ENCODE data around the gene DIS3L2. TPM values are rescaled to one million over a fixed set of nuclear protein-coding genes. Genes with fewer than 3 reads are reported as not detected.

DIS3L2 gene
- total and polyA plus RNA-seq, 2 experiments from 2014 or later = 15.2 to 25.3 TPM

- no peak overlapping the region for H3K4me3 Mint-ChIP-seq
- H3K27me3 Mint-ChIP-seq (ENCODE audit: insufficient read depth, low read depth, poor library complexity) = peaks cover 4% of the 10 kb centered on the region
- Histone ChIP-seq H3K79me2 (replicated peaks; ENCODE audit: insufficient read depth) (no peaks in the 10 kb centered on the region), H3F3A (replicated peaks; ENCODE audit: low read depth) (no peaks in the 10 kb centered on the region), H4K20me1 (replicated peaks; ENCODE audit: insufficient read depth) (no peaks in the 10 kb centered on the region), H3K27ac (ENCODE audit: low read depth) (no peak overlapping the region), H2AFZ (no peak overlapping the region), H3K4me3 (no peak overlapping the region), H3K36me3 (ENCODE audit: insufficient read depth) (no peaks in the 10 kb centered on the region), H3K4me1 (ENCODE audit: insufficient read depth) (peaks cover 14% of the 10 kb centered on the region), H3K9me2 (ENCODE audit: insufficient read depth) (no peaks in the 10 kb centered on the region), H3K27me3 (ENCODE audit: insufficient read depth) (no peaks in the 10 kb centered on the region), H3K4me2 (no peak overlapping the region)
- H3K27ac Mint-ChIP-seq = no peak overlapping the region
- DNase-seq (ENCODE audit: low spot score) = no peak
- H3K9me3 Mint-ChIP-seq = no peaks in the 10 kb centered on the region; the same call in 2 of the 3 replicates
- H3K4me1 Mint-ChIP-seq = peaks cover 29% of the 10 kb centered on the region
- ATAC-seq = no peak
- no peaks in the 10 kb centered on the region for H3K36me3 Mint-ChIP-seq (ENCODE audit: low read depth)
- no peak for TF ChIP-seq POLR2AphosphoS5 (IDR thresholded peaks at IDR 0.05; ENCODE audit: low read depth)
- TF ChIP-seq STAT1 (IDR thresholded peaks at IDR 0.05; ENCODE audit: unreplicated experiment) = no peak
- TF ChIP-seq JUNB (IDR thresholded peaks at IDR 0.05; ENCODE audit: unreplicated experiment) = no peak
- no peak for TF ChIP-seq EZH2 (IDR thresholded peaks at IDR 0.05; ENCODE audit: low read depth, unreplicated experiment)
These were observed 273.6 kb downstream of the DIS3L2 start for GRCh38 chr2:232234922-232235615.

- H3F3A ChIP-seq (replicated peaks; ENCODE audit: low read depth) = no peaks in the 10 kb centered on the region
- H3K79me2 ChIP-seq (replicated peaks; ENCODE audit: insufficient read depth) = no peaks in the 10 kb centered on the region
- no peaks in the 10 kb centered on the region for H3K36me3 Mint-ChIP-seq (ENCODE audit: low read depth)
- H3K27ac ChIP-seq (ENCODE audit: low read depth) = no peak overlapping the region
- peaks cover 4% of the 10 kb centered on the region for H3K27me3 Mint-ChIP-seq (ENCODE audit: insufficient read depth, low read depth, poor library complexity)
- no peaks in the 10 kb centered on the region for H4K20me1 ChIP-seq (replicated peaks; ENCODE audit: insufficient read depth)
- ATAC-seq (peak; percentile 47), DNase-seq (ENCODE audit: low spot score) (peak; percentile 12)
- no peak overlapping the region for H3K4me3 ChIP-seq
- H3K36me3 ChIP-seq (ENCODE audit: insufficient read depth) = no peaks in the 10 kb centered on the region
- peaks cover 25% of the 10 kb centered on the region for H3K4me1 Mint-ChIP-seq
- TF ChIP-seq ZNF331 (CRISPR knock-in tag; IDR thresholded peaks at IDR 0.05; ENCODE audit: low read depth) = no peak
- no peak overlapping the region for H3K4me2 ChIP-seq
- no peaks in the 10 kb centered on the region for H3K27me3 ChIP-seq (ENCODE audit: insufficient read depth)
- H3K4me1 ChIP-seq (ENCODE audit: insufficient read depth) = peaks cover 12% of the 10 kb centered on the region
- no peak overlapping the region for H3K4me3 Mint-ChIP-seq
- H3K9me3 Mint-ChIP-seq = no peaks in the 10 kb centered on the region; the same call in 2 of the 3 replicates
- H2AFZ ChIP-seq = no peak overlapping the region
- no peaks in the 10 kb centered on the region for H3K9me2 ChIP-seq (ENCODE audit: insufficient read depth)
- H3K27ac Mint-ChIP-seq = no peak overlapping the region
These were observed 274.2 kb downstream of the DIS3L2 start for GRCh38 chr2:232235716-232236115.

DNA sequence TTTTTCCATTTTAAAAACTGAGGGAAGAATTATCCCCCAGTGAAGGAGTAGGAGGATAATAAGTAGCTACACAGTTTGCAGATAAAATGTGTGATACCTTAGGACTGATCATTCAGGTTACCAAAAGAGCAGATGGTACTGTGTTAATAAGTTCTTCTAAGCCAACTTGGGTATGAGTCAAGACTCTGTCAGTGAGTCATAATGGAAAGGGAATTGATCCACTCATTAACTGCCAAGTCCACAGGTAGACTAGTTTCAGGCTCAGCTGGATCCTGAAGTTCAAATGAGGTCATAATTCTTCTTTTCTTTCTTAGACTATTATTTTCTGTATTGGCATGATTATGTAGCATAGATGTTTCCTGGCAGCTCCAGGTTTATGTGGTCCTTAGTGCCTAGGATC, 274.7 kb downstream of the DIS3L2 start:
- Histone ChIP-seq H3K79me2 (replicated peaks; ENCODE audit: insufficient read depth) (no peaks in the 10 kb centered on the region), H2AFZ (no peak overlapping the region), H3K4me2 (no peak overlapping the region), H3K4me3 (no peak overlapping the region), H3K9me2 (ENCODE audit: insufficient read depth) (no peaks in the 10 kb centered on the region), H3K27me3 (ENCODE audit: insufficient read depth) (no peaks in the 10 kb centered on the region), H3K4me1 (ENCODE audit: insufficient read depth) (peaks cover 8% of the 10 kb centered on the region), H3F3A (replicated peaks; ENCODE audit: low read depth) (no peaks in the 10 kb centered on the region), H4K20me1 (replicated peaks; ENCODE audit: insufficient read depth) (no peaks in the 10 kb centered on the region), H3K36me3 (ENCODE audit: insufficient read depth) (no peaks in the 10 kb centered on the region), H3K27ac (ENCODE audit: low read depth) (no peak overlapping the region)
- Mint-ChIP-seq H3K4me1 (peaks cover 20% of the 10 kb centered on the region), H3K27ac (no peak overlapping the region), H3K4me3 (no peak overlapping the region), H3K9me3 (no peaks in the 10 kb centered on the region; the same call in 2 of the 3 replicates), H3K27me3 (ENCODE audit: insufficient read depth, low read depth, poor library complexity) (peaks cover 4% of the 10 kb centered on the region), H3K36me3 (ENCODE audit: low read depth) (no peaks in the 10 kb centered on the region)
- TF ChIP-seq, protein P1, sequence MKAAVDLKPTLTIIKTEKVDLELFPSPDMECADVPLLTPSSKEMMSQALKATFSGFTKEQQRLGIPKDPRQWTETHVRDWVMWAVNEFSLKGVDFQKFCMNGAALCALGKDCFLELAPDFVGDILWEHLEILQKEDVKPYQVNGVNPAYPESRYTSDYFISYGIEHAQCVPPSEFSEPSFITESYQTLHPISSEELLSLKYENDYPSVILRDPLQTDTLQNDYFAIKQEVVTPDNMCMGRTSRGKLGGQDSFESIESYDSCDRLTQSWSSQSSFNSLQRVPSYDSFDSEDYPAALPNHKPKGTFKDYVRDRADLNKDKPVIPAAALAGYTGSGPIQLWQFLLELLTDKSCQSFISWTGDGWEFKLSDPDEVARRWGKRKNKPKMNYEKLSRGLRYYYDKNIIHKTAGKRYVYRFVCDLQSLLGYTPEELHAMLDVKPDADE (IDR thresholded peaks at IDR 0.05) = no peak
- TF ChIP-seq CREB1 (CRISPR knock-in tag; IDR thresholded peaks at IDR 0.05; ENCODE audit: low read depth) (no peak), ZNF114 (CRISPR knock-in tag; IDR thresholded peaks at IDR 0.05) (no peak)
- TF ChIP-seq, protein P2, sequence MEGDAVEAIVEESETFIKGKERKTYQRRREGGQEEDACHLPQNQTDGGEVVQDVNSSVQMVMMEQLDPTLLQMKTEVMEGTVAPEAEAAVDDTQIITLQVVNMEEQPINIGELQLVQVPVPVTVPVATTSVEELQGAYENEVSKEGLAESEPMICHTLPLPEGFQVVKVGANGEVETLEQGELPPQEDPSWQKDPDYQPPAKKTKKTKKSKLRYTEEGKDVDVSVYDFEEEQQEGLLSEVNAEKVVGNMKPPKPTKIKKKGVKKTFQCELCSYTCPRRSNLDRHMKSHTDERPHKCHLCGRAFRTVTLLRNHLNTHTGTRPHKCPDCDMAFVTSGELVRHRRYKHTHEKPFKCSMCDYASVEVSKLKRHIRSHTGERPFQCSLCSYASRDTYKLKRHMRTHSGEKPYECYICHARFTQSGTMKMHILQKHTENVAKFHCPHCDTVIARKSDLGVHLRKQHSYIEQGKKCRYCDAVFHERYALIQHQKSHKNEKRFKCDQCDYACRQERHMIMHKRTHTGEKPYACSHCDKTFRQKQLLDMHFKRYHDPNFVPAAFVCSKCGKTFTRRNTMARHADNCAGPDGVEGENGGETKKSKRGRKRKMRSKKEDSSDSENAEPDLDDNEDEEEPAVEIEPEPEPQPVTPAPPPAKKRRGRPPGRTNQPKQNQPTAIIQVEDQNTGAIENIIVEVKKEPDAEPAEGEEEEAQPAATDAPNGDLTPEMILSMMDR (conservative IDR thresholded peaks at IDR 0.05; ENCODE audit: low read depth in 2 of 2) = no peak
- no peak for ATAC-seq
- no peak for DNase-seq (ENCODE audit: low spot score)
